Adrenal gland (tissue), 5 donors: Measurements from ENCODE around the gene TMED7.

Experiments used
- CTCF ChIP-seq, 6 experiments: fragments of 450-650 bp in 4 of 6; fragments of 200-600 bp in 2 of 6; sonication (generic) in 1 of 6; IDR thresholded peaks; 1 replicate in 5 of 6; 2 replicates in 1 of 6; pipeline versions ENCODE4 v1.5.1 to v1.8.0; 2016 to 2021; ENCODE audit warnings: antibody characterized with exemption in 6 of 6, mild to moderate bottlenecking in 2 of 6, moderate library complexity in 1 of 6
- POLR2A ChIP-seq, 2 donors: fragments of 450-650 bp; IDR thresholded peaks; one replicate each; pipeline ENCODE4 v1.6.1; 2017; ENCODE audit warnings: antibody characterized with exemption in 2 of 2, mild to moderate bottlenecking in 2 of 2, moderate library complexity in 1 of 2
- donor health status: DM: no; HTN: no; CAD: no.

GRCh38 chr5:115624994-115625393, 842 bp downstream of the TMED7 start:
- no peak for TF ChIP-seq CTCF (IDR thresholded peaks at IDR 0.05)
- TF ChIP-seq POLR2A (IDR thresholded peaks at IDR 0.05) = no peak
